GM12892 (cell line): ENCODE data around the gene CEP104.

Source experiments
- POLR2A ChIP-seq: IDR thresholded peaks from 2 replicates; pipeline ENCODE4 v1.6.1; 2011; ENCODE audit warnings: low read depth, low read length, control low read depth
- TAF1 ChIP-seq: IDR thresholded peaks from 2 replicates; pipeline ENCODE4 v1.6.1; 2011; ENCODE audit warnings: low read depth, mild to moderate bottlenecking, control low read depth, low read length, borderline replicate concordance

- no peak for TF ChIP-seq TAF1
- TF ChIP-seq POLR2A, result no peak
Measured at GRCh38 chr1:3841491-3841890, 15.5 kb downstream of the CEP104 start.
